ENCODE measurements around the gene TAF4. TPM values are rescaled to one million over a fixed set of nuclear protein-coding genes. Genes with fewer than 3 reads are reported as not detected.

The TAF4 gene
- total and polyA plus RNA-seq, 2 of the 13 experiments (the other 11 are each of a cell fraction or from before 2014, with no cell fraction given), result 5.9 to 12.0 TPM

DNA sequence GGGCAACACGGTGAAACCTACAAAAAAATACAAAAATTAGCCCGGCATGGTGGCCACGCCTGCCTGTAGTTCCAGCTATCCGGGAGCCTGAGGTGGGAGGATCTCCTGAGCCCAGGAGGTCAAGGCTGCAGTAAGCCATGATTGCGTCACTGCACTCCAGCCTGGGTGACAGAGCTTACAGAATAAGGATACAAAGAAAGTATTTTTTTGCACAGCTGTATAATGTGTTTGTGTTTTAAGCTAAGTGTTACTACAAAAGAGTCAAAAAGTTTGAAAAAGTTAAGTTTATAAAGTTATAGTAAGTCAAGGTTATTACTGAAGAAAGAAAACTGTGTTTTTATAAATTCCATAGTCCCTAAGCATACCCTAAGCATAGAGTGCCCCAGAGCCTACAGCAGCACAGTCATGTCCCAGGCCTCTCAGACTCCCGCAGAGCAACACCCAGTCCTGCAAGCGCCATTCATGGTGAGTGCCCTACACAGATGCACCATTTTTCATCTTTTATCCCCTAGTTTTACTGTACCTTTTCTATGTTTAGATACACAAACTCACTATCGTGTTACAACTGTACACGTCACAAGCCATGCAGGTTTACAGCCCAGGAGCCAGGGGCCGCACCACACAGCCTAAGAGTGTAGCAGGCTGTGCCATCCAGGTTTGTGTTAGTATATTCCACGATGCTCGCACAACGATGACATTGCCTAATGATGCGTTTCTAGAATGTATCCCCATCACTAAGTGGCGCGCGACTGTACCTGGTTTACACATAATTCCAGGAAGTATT is 22.4 kb downstream of the TAF4 start (continued):
- no peak for TF ChIP-seq TCF7L2 (IDR thresholded peaks at IDR 0.05; ENCODE audit: low read depth, low read length)
- TF ChIP-seq ZNF441 (CRISPR knock-in tag; IDR thresholded peaks at IDR 0.05; ENCODE audit: borderline replicate concordance), result peak; percentile 69
- TF ChIP-seq SAP130 (CRISPR knock-in tag; IDR thresholded peaks at IDR 0.05; ENCODE audit: low read depth), result peak; percentile 94
- TF ChIP-seq SP140L (CRISPR knock-in tag; IDR thresholded peaks at IDR 0.05; ENCODE audit: borderline replicate concordance), result no peak
- TF ChIP-seq, protein P1, sequence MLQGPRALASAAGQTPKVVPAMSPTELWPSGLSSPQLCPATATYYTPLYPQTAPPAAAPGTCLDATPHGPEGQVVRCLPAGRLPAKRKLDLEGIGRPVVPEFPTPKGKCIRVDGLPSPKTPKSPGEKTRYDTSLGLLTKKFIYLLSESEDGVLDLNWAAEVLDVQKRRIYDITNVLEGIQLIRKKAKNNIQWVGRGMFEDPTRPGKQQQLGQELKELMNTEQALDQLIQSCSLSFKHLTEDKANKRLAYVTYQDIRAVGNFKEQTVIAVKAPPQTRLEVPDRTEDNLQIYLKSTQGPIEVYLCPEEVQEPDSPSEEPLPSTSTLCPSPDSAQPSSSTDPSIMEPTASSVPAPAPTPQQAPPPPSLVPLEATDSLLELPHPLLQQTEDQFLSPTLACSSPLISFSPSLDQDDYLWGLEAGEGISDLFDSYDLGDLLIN (CRISPR knock-in tag; IDR thresholded peaks at IDR 0.05; ENCODE audit: borderline replicate concordance), result no peak
- peak; percentile 92 for TF ChIP-seq RARA (CRISPR knock-in tag; IDR thresholded peaks at IDR 0.05)
- peak; percentile 37; the same call in 1 of the 2 replicates for TF ChIP-seq GABPB1 (CRISPR knock-in tag; IDR thresholded peaks at IDR 0.05)
- no peak for TF ChIP-seq ZNF776 (CRISPR knock-in tag; IDR thresholded peaks at IDR 0.05)
- no peak for TF ChIP-seq CCDC6 (CRISPR knock-in tag; IDR thresholded peaks at IDR 0.05)
- peak; percentile 71; the same call in 1 of the 2 replicates for TF ChIP-seq ZNF614 (CRISPR knock-in tag; IDR thresholded peaks at IDR 0.05; ENCODE audit: borderline replicate concordance)
- TF ChIP-seq, protein P2, sequence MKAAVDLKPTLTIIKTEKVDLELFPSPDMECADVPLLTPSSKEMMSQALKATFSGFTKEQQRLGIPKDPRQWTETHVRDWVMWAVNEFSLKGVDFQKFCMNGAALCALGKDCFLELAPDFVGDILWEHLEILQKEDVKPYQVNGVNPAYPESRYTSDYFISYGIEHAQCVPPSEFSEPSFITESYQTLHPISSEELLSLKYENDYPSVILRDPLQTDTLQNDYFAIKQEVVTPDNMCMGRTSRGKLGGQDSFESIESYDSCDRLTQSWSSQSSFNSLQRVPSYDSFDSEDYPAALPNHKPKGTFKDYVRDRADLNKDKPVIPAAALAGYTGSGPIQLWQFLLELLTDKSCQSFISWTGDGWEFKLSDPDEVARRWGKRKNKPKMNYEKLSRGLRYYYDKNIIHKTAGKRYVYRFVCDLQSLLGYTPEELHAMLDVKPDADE (CRISPR knock-in tag; IDR thresholded peaks at IDR 0.05), result 0 out of 2 replicates have a peak, but pooled peaks have one; percentile 29
- TF ChIP-seq NFKB2 (CRISPR knock-in tag; IDR thresholded peaks at IDR 0.05; ENCODE audit: borderline replicate concordance), result no peak
- TF ChIP-seq PBX3 (CRISPR knock-in tag; IDR thresholded peaks at IDR 0.05; ENCODE audit: borderline replicate concordance), result no peak
- 0 out of 2 replicates have a peak, but pooled peaks have one; percentile 32 for TF ChIP-seq ZNF766 (CRISPR knock-in tag; IDR thresholded peaks at IDR 0.05; ENCODE audit: borderline replicate concordance)
- no peak for TF ChIP-seq SPEN (CRISPR knock-in tag; IDR thresholded peaks at IDR 0.05; ENCODE audit: low read depth)
- no peak for TF ChIP-seq KDM5B (CRISPR knock-in tag; IDR thresholded peaks at IDR 0.05; ENCODE audit: borderline replicate concordance)
- no peak for TF ChIP-seq JUNB (CRISPR knock-in tag; IDR thresholded peaks at IDR 0.05; ENCODE audit: borderline replicate concordance)
- TF ChIP-seq MLXIP (CRISPR knock-in tag; IDR thresholded peaks at IDR 0.05; ENCODE audit: borderline replicate concordance), result no peak
- TF ChIP-seq RFX5 (IDR thresholded peaks at IDR 0.05; ENCODE audit: low read depth, low read length), result no peak
- peak; percentile 77; the same call in 1 of the 3 replicates for TF ChIP-seq MXI1 (IDR thresholded peaks at IDR 0.05; ENCODE audit: borderline replicate concordance, low read depth, low read length)
- TF ChIP-seq ZNF570 (CRISPR knock-in tag; IDR thresholded peaks at IDR 0.05; ENCODE audit: borderline replicate concordance), result no peak
- peak; percentile 42; the same call in 1 of the 2 replicates for TF ChIP-seq SIN3A (IDR thresholded peaks at IDR 0.05; ENCODE audit: borderline replicate concordance, low read depth, low read length)
- TF ChIP-seq ZSCAN21 (CRISPR knock-in tag; IDR thresholded peaks at IDR 0.05; ENCODE audit: borderline replicate concordance), result no peak

Measured in HepG2 (cell line).